Astrocyte (in vitro differentiated cells and primary cell): ENCODE data around the gene LMF1.

Source experiments
- CTCF ChIP-seq: IDR thresholded peaks from 2 replicates; pipeline ENCODE4 v1.5.1; 2011; ENCODE audit warnings: low read depth, mild to moderate bottlenecking, inconsistent platforms, low read length, moderate library complexity; ENCODE audit not compliant: insufficient read depth
- EZH2 ChIP-seq: IDR thresholded peaks from 2 replicates; pipeline ENCODE4 v1.6.1; 2012; ENCODE audit warnings: mild to moderate bottlenecking, low read length, inconsistent platforms; ENCODE audit not compliant: insufficient read depth

- TF ChIP-seq CTCF (no peak), EZH2 (no peak)
Observed at GRCh38 chr16:989354-989814, 18.6 kb upstream of the LMF1 start.
